ENCODE results near the gene PNLDC1. TPM values are rescaled to one million over a fixed set of nuclear protein-coding genes. Genes with fewer than 3 reads are reported as not detected.
A peak's percentile ranks its signal among the peaks of the same experiment; 100 is the strongest.
"Not testable (repeated sequence)": the region's sequence is repeated elsewhere in the genome, so short reads cannot be mapped to it uniquely, and the experiment has no call there.

PNLDC1 gene
- total RNA-seq, 2 donors from 2014 or later = 0.19 TPM; not detected in 1

- peak; percentile 55 for DNase-seq (ENCODE audit: low spot score)
- intact Hi-C loops (cut with DNase I) = no loop called here
Observed at GRCh38 chr6:159813781-159814180, 13.7 kb downstream of the PNLDC1 start.

GRCh38 chr6:159815410-159815809, 15.3 kb downstream of the PNLDC1 start:
- intact Hi-C loops (cut with DNase I) = no loop called here
- DNase-seq (ENCODE audit: low spot score) = no peak

- DNase-seq (ENCODE audit: low spot score); intact Hi-C loops (cut with DNase I): not testable (repeated sequence)
Observed at GRCh38 chr6:159816775-159817174, 16.7 kb downstream of the PNLDC1 start.

DNA sequence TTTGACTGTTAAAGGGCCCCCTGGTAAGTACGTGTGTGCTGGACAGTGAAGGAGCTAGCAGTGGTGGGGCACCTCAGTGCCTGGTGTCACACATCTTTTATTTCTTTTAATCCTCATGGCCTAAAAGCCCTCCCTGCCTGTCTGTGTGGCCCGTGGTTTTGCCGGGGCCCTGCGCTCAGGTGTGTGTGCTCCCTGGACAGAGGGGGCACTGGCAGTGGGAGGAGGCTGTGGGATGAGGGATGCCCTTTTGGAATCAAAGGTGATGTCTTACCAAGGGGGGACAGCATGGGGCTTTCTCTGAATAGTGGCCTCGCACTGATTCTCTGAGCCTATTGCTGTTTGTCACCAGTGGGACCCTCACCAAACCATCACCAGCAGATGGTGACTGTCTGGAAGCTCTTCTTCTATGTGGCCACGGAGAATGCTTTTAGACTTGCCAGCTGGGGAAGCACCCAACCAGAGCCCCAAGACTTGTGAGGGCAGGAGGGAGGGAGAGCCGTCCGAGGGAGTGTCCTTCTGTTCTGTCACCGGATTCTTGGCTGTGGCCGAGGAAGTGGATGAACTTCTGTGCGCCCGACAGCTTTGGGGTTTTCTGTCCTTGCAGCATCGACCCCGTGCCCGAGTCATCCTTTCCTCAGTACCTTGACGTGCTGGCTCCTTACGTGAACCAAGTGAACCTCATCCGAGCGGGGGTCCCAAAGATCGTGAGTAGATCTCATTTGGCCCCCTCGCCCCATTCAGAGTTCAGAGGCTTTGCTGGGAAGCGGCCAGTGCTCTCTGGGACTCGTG, 18.1 kb downstream of the PNLDC1 start:
- DNase-seq (ENCODE audit: low spot score) = no peak
- intact Hi-C loops (cut with DNase I) = no loop called here

GRCh38 chr6:159819098-159819497, 19.0 kb downstream of the PNLDC1 start:
- no peak for DNase-seq (ENCODE audit: low spot score)
- intact Hi-C loops (cut with DNase I) = no loop called here

DNA sequence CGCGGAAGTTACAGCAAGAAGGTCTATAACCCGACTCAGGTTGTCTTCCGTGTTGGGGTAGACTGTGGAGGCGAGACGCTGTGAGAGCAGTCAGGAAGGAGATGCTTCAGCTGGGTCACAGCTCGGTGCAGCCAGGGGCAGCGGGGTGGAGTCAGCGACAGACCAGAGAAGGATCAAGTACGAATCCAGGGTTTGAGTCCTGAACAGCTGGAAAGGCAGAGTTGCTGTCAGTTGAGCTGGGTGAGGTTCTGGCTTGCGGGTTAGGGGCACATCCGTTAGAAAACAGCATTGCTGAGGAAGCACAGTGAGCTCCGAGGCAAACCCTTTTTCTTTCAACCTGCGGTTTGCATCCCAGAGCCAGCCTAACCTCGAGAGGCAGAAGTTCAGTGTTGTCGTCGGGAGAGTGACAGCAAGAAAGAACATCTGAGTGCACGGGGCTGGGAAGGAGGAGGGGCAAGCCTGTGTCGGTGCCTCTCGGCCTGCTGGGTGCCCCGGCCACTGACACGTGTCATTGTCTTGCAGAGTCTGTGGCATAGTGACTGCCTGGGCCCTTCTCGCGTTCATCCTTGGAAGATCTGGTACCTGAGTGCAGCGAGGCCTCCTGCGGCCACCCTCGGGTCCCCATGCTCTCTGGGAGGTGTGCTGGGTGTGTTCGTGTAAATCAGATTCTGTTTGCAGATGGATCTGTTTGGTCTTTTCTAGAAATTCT, 20.0 kb downstream of the PNLDC1 start:
- intact Hi-C loops (cut with DNase I) = no loop called here
- no peak for DNase-seq (ENCODE audit: low spot score)

- peak; percentile 30 for DNase-seq (ENCODE audit: low spot score)
- intact Hi-C loops (cut with DNase I) = no loop called here
Observed at GRCh38 chr6:159821122-159821521, 21.0 kb downstream of the PNLDC1 start.

DNA sequence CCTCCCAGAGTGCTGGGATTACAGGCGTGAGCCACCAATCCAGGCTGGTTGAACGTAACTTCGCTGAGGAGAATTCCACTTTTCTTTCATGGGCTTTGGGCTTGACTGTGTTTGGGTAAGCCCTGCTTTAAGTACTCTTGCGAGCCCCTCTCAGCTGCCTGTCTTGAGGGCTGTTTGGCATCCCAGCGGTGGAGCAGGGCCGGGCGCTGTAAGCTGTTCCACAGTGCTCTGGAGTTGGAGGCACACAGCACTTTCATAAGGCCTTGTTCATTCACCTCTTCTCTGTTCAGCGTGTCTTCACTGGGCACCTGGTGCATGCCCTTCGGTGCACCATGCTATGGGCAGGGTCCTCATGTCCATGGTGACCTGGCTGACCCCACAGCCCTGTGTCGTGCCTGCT, 21.6 kb downstream of the PNLDC1 start:
- intact Hi-C loops (cut with DNase I) = no loop called here
- DNase-seq (ENCODE audit: low spot score) = peak; percentile 80

- DNase-seq (ENCODE audit: low spot score) = peak; percentile 18
- intact Hi-C loops (cut with DNase I) = no loop called here
Observed at GRCh38 chr6:159823953-159824352, 23.9 kb downstream of the PNLDC1 start.

GRCh38 chr6:159824690-159825089, 24.6 kb downstream of the PNLDC1 start:
- intact Hi-C loops (cut with DNase I); DNase-seq (ENCODE audit: low spot score): not testable (repeated sequence)

DNA sequence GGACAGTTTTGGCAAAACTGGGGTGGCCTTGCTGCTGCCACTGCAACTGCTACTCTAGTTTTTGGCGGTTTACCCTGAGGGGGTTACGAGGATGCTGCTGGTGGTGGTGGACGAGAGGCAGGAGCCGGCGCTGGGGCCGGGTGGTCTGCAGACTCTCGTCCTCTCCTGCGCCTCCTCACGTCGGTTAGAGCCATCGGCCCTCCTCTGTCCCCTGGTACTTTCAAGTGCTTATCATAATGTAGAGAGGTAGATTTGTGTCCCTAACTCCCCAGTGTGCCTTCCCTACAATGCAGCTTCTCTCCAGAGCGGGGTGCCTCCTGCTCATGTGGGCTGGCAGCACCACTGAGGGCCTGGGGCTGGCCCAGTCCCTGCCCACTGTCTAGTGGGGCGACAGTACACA, 25.9 kb downstream of the PNLDC1 start:
- peak; percentile 62 for DNase-seq (ENCODE audit: low spot score)
- intact Hi-C loops (cut with DNase I) = no loop called here

- DNase-seq (ENCODE audit: low spot score) = peak; percentile 29
- intact Hi-C loops (cut with DNase I) = no loop called here
Observed at GRCh38 chr6:159826968-159827647, 27.0 kb downstream of the PNLDC1 start.

- intact Hi-C loops (cut with DNase I) = no loop called here
- peak; percentile 37 for DNase-seq (ENCODE audit: low spot score)
Observed at GRCh38 chr6:159828074-159828473, 28.0 kb downstream of the PNLDC1 start.

DNA sequence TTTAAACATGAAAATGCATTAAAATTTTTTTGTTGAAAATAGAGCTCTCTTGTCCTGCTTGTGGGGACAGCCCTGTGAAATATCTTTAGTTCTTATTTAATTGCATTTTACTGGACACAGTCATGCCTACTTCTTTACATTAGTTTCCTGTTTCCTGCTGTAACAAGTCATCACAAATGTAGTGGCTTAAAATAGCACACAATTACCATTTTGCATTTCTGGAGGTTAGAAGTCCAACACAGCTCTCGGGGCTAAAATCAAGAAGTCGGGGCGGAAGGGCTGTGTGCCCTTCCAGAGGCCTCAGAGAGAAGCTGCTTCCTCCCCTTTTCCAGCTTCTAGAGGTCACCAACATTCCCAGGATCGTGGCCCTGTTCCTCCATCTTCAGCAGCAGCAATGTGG, 29.4 kb downstream of the PNLDC1 start:
- intact Hi-C loops (cut with DNase I) = no loop called here
- DNase-seq (ENCODE audit: low spot score) = no peak

DNA sequence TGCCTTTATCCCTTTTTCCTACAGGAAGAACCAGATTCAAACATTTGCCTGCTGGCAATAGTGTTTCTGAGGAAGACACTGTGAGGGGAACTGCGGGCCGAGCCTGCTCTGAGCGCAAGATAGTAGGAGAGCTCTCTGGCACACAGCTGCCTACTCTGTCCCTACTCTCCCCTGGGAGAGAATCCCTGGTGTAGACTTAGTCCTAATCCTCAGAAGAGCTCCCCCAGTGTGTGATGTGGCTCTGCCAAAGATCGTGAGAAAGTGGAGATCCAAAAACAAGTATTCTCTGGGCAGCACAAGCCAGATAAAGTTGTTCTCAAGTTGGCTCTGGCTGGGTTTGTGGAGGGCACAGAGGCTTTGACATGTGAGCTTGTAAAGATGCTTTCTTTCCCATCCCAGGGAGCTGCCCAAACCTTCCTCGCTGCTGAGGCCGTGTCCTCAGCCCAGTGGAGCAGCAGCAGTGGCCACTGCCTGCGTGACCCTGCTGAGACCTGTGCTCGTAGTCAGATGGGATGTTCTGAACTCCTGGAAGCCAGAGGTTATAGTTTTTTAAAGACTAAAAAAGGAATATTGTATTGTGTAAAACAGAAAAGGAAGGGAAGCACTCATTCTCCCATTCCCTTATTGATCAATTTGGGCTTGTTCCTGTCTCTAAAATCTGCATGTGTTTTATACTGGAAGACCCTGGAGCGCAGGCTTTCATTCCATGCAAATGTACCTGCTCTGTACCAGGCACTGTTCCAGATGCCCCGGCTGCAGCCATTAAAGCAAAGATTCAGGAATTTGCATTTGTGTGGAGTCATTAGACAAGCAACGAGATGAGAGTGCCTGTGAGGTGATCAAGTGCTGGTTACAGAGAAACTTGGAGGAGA, 30.7 kb downstream of the PNLDC1 start:
- peak; percentile 67 for DNase-seq (ENCODE audit: low spot score)
- intact Hi-C loops (cut with DNase I) = loop anchor here in 1 of 2 donors (5.0 kb wide), 1 partner anchor 38 kb away; the partner anchor contains the start of gene MRPL18

GRCh38 chr6:159831373-159831679, 31.2 kb downstream of the PNLDC1 start:
- intact Hi-C loops (cut with DNase I) = loop anchor here in 1 of 2 donors (5.0 kb wide), 1 partner anchor 39 kb away; the partner anchor contains the start of gene MRPL18
- no peak for DNase-seq (ENCODE audit: low spot score)

- intact Hi-C loops (cut with DNase I) = loop anchor here in 1 of 2 donors (5.0 kb wide), 1 partner anchor 41 kb away; the partner anchor contains the start of gene MRPL18
- peak; percentile 13 for DNase-seq (ENCODE audit: low spot score)
Observed at GRCh38 chr6:159832946-159833345, 32.9 kb downstream of the PNLDC1 start.

DNA sequence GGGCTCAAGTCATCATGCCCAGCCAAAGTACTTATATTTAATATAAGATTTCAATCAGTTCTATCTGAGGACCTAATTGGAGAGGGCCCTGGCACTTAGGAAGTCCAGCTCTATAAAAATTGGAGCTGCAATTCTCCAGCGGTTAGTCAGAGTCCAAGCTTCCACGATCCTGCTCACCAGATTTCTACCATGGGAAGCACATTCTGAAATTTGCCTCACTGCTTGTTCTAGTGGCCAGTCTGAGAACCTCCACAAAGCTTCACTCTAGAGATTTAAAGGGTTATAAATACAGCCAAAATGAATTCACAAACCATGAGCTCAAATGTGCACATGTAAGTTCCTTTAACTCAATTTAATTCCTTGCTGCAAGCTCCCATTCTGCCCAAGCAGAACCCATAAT, 33.5 kb downstream of the PNLDC1 start:
- intact Hi-C loops (cut with DNase I) = loop anchor here in 1 of 2 donors (5.0 kb wide), 1 partner anchor 41 kb away; the partner anchor contains the start of gene MRPL18
- DNase-seq (ENCODE audit: low spot score) = no peak

GRCh38 chr6:159833997-159834603, 34.0 kb downstream of the PNLDC1 start:
- intact Hi-C loops (cut with DNase I) = loop anchor here in 1 of 2 donors (5.0 kb wide), 1 partner anchor 42 kb away; the partner anchor contains the start of gene MRPL18
- no peak for DNase-seq (ENCODE audit: low spot score)
